ENCODE data around the gene CCDC60. TPM values are rescaled to one million over a fixed set of nuclear protein-coding genes. Genes with fewer than 3 reads are reported as not detected.

The CCDC60 gene
- polyA plus RNA-seq, 4 donors, result 0.15 to 0.20 (median 0.19) TPM; not detected in 1

DNA sequence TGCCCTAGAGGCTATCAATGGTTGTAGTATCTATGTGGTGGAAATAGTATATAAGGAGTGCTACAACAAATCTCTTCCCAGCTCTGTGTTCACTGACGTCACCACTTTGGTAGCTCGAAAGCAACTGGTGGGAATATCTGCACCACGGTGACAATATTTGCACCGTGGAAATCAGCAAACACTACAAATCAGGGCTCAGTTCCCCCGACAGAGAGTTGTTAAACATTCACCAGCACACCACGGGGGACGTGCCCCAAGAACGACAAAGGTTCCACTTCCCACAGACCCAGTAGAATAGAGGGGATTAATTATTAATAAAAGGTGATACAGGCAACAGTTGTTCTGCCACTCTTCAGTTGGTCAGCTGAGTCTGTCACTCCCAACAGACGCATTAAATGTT lies 98.4 kb downstream of the CCDC60 start:
- peak in 2 of 4 donors; percentile 14 to 30 for DNase-seq (ENCODE audit: low read depth in 4 of 4, low spot score in 3 of 4)

DNA sequence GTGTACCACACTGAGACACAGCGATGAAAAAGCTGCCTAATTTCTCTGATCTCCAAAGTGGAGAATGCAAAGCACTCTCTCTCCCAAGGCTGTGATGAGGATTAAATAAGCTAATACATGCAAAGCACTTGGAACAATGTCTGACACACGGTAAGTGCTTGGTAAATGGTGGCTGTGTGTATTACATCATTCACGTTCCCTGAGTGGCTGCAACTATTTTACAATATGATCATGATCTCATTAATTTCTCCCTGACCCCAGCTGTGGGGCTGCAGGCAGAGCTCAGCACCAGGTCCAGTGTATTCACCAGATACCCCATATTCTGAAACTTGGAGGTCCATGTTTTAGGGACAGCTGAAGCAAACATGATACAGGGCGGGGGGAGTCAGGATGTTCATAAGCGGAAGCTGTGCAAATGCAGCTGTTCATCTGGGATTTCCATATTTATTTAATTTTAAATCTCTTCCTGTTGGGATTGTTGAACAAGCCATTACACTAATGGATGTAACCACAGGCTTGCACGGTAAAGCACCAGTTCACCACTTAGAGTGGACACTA lies 106.4 kb downstream of the CCDC60 start:
- DNase-seq (ENCODE audit: low read depth in 4 of 4, low spot score in 3 of 4), result no peak

DNA sequence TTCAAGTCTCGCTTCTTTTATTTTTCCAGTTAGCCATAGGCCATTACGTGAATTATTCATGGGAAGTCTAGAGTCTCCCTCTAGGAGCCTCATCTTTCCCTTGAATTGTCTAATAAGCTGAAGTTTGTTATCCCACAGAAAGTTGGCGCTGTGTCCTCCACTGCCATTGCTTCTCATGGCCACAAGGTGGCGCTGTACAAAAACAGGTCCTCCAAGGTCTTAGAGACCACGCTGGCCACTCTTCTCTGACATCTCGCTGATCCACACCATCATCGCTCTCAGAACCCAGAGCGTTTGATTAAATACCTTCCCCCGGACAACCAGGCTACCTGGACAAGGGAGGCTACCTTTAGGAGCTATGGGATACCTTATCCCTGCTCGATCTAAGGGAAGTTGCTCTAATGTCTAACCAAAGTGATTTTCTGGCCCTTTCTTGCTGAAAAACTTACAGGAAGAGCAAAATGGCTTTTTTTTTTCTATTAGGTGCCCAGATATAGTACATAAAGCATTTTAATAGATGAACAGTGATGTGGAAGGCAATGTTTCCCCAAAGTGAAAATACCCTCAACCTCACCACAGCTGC lies 110.0 kb downstream of the CCDC60 start:
- DNase-seq (ENCODE audit: low read depth in 4 of 4, low spot score in 3 of 4), result no peak

DNA sequence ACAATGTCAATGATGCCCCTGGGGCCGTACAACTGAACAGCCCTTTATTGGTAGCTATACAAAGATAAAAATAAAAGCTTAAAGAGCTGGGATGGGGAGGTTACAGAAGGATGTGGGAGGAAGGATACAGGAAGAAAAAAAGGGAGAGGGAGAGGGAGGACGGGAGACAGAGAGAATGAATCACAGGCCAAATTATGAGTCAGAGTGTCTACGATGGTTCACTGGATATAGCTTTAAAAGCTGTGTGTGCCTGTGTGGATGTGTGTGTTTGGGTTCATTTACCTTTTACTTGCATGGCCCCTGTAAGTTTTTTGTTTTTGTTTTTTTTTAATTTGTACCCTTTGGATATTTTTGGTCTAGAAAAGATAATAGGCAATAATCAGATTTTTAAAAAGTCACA lies 111.9 kb downstream of the CCDC60 start:
- no peak for DNase-seq (ENCODE audit: low read depth in 4 of 4, low spot score in 3 of 4)

DNA sequence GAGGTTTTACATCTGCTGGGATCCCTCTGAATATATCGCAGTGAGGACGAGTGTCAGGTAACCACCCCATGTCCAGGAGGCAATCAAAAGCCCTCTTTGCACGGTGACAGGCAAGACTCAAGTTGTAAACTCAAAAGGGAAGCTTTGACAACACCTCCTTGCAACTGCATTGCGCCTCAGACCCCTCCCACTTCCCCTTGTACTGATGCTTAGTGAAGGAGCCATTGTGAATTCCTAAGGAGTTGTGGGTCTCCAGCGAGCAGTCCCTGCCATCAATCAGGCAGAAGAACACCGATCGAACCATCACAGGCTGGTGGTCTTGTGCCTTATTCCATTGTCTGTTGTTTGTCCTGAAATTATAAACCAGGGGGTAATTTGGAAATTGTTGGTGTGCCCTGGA lies 112.6 kb downstream of the CCDC60 start:
- no peak for DNase-seq (ENCODE audit: low read depth in 4 of 4, low spot score in 3 of 4)

DNA sequence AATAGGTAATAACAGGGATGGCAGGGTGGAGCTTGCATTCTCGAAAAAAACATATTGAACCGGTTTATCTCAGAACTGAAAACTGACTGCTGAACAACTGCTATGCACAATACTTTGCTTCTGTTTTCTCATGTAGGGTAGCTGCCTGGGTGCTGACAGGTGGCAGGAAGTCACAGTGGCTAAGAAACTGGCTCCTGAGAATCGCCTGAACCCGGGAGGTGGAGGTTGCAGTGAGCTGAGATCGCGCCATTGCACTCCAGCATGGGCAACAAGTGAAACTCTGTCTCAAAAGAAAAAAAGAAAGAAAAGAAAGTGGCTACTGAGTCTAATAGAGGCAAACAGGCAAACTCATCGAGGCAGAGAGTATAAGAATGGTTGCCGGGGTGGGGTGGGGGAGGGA lies 113.1 kb downstream of the CCDC60 start:
- DNase-seq (ENCODE audit: low read depth in 4 of 4, low spot score in 3 of 4), result no peak

DNA sequence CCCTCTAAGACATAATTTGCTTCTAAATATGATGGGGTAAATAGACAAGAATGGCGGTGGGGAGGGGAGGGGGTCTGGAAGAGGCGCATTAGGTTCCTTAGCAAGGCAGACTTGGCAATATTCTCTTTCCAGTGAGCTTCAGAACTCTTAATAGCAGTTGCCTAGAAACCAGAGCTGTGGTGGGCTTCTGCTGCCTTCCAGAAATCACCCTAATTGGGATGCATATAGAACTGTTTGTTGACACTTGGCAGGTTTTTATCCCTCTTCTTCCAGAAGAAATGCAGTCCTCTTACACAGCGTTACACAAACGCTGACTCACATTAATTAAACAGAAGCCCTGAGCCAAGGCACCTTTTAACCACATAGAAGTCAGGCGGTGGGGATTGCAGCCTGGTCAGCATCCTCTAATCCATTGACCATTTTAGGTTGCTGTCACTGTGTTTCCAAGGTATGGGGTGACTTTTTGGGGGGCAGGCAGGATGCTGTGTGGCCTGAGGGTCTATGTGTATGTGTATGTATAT lies 114.1 kb downstream of the CCDC60 start:
- DNase-seq (ENCODE audit: low read depth in 4 of 4, low spot score in 3 of 4), result no peak

DNA sequence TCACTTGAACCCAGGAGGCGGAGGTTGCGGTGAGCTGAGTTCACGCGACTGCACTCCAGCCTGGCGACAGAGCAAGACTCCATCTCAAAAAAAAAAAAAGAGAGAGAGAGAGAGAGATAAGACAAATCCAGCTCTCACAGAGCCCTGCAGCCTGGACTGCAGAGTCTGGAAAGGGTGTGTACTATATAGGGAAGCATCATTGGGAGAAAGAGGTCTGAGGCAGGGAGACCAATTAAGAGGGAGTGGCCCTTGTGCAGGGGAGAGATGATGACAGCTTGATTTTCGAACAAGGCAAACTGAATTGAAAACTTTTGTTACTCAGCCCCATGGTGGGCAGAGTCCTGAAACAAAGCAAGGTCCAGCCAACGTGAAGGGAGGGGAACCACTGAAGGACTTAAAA lies 116.2 kb downstream of the CCDC60 start:
- no peak for DNase-seq (ENCODE audit: low read depth in 4 of 4, low spot score in 3 of 4)

DNA sequence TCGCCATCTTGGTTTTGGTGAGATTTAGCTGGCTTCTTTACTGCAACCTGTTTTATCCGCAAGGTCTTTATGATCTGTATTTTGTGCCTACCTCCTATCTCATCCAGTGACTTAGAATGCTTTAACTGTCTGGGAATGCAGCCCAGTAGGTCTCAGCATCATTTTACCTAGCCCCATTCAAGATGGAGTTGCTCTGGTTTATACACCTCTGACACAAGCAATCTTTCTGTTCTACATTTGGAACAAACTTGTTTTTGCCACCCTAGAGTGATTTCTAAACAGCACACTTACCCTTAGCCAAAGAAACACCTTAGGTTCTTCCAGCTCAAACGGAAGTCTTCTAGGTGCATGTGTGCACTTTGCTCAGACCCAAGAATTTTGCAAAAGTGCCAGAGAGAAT lies 122.3 kb downstream of the CCDC60 start:
- DNase-seq (ENCODE audit: low read depth in 4 of 4, low spot score in 3 of 4), result no peak

DNA sequence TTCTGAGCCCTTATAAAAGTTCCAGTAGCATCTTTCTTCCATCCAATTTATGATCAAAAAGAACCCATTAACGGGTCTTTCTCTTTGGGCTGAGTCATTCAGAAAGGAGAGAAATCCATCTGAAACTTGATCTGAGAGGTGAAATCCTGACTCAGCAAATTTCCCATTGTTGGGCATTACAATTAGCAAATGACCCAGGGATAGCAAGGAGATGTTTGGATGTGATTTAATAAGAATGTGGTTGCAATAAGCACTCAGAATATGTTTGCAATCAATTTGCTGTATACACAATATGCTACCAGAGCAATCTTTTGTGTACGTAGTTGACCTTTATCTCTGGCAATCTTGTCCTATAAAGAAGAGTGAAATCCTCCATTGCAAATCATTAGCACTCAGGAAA lies 122.7 kb downstream of the CCDC60 start:
- DNase-seq (ENCODE audit: low read depth in 4 of 4, low spot score in 3 of 4), result no peak

DNA sequence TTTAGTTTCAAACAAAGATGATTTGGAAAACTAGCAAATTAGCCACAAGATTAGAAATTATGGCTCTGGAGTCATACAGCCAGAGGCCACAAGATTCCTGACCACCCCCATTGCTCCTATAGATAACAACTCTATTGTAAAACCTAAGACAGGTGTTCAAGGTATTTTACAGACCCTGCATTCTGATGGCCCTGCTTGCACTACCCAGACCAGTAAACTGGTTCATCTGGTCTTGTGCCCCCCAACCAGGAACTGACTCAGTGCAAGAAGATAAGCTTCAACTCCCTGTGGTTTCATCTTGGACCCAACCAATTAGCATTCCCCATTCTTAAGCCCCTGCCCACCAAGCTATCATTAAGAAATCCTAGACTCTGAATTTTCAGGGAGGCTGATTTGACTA lies 125.0 kb downstream of the CCDC60 start:
- no peak for DNase-seq (ENCODE audit: low read depth in 4 of 4, low spot score in 3 of 4)

DNA sequence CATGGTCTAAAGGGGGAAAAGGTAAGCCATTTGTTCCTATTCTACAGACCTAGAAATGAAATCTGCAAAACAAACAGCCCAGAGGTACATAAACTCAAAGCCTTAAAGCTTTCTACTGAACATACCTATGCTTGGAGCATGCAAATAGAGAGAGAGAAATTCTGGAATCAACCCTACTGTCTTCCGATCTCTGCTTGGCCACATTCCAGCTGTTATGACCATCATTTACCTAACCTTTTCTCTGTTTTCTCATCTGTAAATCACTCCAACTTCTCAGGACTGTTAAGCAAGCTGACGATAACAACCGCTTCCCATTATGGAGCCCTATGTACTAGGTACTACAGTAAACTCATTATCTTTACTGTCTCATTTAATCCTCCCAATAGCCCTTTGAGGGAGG lies 126.3 kb downstream of the CCDC60 start:
- no peak for DNase-seq (ENCODE audit: low read depth in 4 of 4, low spot score in 3 of 4)

DNA sequence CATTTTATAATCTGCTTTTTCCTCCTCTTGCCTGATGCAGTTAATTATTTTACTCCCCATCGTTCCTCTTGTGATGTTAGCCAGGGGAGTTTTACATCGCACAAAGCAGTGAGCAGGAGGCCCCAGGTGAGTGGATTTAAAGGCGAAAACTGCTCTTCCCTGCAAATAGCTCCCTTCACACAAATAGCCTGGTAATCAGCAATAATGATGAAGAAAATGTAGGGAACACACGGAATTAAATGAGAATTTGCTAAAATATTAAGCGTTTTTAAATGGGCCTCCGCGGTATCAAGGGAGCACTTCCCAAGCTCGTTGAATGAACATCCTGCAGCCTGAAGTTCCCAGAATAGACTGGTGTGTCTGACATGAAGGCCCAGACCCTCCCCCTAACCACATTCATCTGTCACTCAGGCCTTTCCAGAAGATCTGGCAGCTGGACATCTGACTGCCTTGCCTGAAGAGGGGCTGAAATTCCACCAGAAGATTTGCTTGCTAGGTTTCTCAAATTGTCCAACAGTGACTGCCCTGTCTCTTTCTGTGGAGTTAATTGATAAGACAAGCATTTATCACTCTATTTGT lies 127.2 kb downstream of the CCDC60 start:
- no peak for DNase-seq (ENCODE audit: low read depth in 4 of 4, low spot score in 3 of 4)

DNA sequence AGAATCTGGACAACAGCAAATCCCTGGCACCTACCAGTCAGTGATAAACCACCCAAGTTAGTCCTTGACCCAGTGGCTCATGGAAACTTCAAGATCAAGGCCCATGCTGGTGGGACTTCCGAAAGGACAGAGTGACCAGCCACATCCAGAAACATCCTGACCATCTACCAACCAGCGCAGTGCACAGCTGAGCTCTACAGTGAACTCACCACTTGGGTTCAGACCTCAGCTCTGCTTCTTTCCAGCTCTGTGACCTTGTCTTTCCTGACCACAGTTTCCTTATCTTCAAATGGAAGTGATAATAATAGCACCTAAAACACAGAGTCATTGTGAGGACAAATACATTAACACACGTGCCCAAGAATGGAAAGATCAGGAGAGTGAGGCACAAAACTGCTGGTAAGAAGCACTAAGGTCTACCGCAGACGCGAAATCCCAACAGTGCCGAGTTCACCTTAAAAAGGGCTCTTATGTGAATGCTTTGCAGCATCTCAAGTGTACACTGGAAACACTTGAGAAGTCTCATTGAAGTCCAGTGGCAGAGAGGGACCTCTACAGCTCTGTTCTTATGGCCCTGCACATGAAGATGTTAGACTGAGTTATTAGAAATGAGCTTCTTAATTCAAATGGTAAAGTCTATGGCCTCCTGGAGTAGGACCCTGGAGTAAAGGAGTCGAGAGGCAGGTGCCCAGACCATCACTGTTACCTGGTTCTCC lies 128.8 kb downstream of the CCDC60 start:
- DNase-seq (ENCODE audit: low read depth in 4 of 4, low spot score in 3 of 4), result no peak

DNA sequence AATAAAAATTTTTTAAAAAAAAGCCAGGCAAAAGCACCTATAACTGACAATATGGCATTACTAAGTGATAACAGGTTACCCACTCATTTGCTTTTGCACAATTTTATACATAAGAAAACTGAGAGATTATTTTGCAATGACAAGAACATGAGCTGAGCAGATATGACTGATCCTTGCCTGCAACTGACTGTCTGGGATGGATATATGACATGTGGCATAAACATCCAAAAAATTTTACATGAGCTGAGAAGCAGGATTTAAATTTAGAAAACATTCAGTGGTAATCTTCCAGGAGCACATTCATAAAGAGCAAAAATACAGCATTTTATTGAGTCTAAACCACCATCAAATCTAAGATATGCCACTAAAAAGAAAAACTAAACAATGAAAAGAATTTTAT lies 133.8 kb downstream of the CCDC60 start:
- no peak for DNase-seq (ENCODE audit: low read depth in 4 of 4, low spot score in 3 of 4)

DNA sequence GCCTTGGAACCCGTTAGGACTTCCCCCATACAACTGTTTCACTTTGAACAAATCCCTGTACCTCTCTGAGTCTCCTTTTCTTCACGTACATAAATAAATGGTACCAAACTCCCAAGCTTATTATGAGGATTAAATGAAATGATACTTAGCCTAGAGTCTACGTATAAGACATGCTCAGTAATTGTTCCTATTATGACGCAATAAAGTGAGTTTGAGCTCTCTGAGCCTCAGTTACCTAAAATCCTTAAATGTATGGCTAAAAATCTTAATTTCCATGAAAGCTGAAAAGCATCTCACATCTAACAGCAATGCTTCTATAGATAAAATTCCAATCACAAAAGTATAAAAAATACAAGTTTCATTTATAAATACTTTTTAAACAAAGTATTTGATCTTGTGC lies 141.1 kb downstream of the CCDC60 start:
- no peak for DNase-seq (ENCODE audit: low read depth in 4 of 4, low spot score in 3 of 4)

DNA sequence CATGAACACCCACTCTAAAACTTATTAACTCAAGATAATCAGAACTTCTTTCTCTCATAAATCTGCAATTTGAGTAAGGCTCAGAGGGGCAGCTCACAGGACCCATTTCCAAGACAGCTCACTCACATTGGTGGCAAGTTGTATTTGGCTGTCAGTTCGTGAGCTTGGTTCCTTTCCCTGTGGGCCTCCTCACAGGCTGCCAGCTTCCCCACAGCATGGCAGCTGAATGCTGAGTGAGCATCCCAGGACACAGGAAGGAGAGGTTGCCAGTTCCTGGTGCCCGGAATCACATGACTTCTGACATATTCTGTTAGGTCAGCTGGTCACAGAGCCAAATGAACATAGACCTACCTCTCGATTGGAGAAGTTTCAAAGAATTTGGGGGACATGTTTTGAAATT lies 142.4 kb downstream of the CCDC60 start:
- no peak for DNase-seq (ENCODE audit: low read depth in 4 of 4, low spot score in 3 of 4)

DNA sequence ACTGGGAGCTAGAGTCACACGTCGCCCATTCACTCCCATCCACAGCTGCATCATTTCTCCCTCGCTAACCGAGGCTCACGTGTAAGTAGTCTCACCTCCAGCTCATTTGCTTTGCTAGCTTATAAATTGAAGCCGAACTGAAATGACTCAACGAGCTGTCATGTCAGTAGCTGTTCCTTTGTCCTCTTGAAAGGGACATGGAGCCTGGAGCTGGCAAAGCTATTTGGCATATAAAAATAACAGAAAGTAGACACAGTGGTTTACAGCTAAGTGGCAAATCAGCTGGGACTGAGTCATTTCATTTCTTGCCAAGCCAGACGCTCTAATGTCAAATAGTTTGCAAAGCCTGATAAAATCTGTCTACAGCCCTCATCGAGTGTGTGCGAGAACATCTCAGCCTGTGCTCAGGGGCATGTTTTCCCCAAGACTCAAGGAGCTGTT lies 144.6 kb downstream of the CCDC60 start:
- no peak for DNase-seq (ENCODE audit: low read depth in 4 of 4, low spot score in 3 of 4)

DNA sequence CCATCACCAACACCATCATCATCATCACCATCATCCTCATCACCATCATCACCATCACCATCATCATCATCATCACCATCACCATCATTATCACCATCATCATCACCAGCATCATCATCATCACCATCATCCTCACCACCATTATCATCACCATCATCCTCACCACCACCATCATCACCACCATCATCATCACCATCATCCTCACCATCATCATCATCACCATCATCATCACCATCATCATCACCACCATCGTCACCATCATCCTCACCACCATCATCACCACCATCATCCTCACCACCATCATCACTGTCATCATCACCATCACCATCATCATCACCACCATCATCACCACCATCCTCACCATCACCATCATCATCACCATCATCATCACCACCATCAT lies 146.0 kb downstream of the CCDC60 start:
- no peak for DNase-seq (ENCODE audit: low read depth in 4 of 4, low spot score in 3 of 4)

DNA sequence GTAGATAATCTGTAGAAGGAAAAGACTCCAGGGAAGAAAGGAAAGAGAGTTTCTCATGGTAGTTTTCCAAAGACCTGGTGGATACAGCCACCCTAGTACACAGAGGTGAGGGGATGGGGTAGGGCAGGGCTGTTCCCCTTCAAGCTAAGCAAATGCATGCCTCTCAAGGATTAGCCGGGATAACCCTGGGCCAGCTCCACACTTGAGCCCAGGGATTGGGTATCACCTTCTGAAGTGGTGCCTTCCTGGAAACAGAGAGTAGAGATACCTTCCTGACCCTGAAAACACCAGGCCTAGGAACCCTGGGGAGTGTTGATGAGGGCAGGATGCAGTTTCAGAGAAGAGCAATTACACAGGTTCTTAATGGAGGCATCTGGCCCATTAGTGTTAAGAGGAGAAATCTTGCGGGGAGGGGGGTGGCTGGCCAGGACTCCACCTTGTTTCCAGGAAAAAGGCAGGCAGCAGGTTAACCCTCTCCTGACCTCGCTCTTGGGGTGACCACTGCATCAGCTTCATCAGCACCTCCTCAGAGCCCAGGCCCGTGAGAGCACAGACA lies 152.1 kb downstream of the CCDC60 start:
- no peak for DNase-seq (ENCODE audit: low read depth in 4 of 4, low spot score in 3 of 4)

DNA sequence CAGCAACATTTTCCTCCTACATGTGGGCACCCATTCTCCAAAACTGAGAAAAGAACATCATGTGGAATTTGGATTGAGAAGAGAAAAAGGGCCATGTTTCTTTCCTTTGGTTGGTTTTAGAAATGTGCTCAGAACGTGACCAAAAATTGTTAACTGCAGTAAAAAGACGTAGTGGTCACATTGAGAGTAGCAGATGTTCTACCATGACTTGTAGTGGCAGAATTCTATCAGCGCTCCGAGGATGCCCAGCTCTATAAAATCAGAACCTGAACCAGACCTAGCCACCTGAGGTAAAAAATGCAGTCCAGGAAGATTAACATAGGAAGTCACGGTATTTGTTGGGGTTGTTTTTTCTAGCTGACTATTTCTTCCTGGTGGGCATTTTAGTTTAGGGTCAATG lies 157.3 kb downstream of the CCDC60 start:
- DNase-seq (ENCODE audit: low read depth in 4 of 4, low spot score in 3 of 4), result no peak
